Progenitor cell of endocrine pancreas (in vitro differentiated cells): ENCODE results near the gene BMP3. TPM values are rescaled to one million over a fixed set of nuclear protein-coding genes. Genes with fewer than 3 reads are reported as not detected.

Experiments
- DNase-seq: peaks from one replicate; pipeline ENCODE4 v3.0.0; 2021; ENCODE audit warnings: low spot score; ENCODE audit not compliant: unreplicated experiment
- H3K27ac Mint-ChIP-seq: 2 replicates; pipeline ENCODE4 v1.8.0; 2021; ENCODE audit warnings: mild to moderate bottlenecking, moderate library complexity, mixed read lengths
- H3K27me3 Mint-ChIP-seq: 2 replicates; pipeline ENCODE4 v1.8.0; 2021; ENCODE audit warnings: mixed read lengths
- H3K36me3 Mint-ChIP-seq: 2 replicates; pipeline ENCODE4 v1.8.0; 2022; ENCODE audit warnings: mixed read lengths; ENCODE audit not compliant: insufficient read depth
- H3K4me1 Mint-ChIP-seq: 2 replicates; pipeline ENCODE4 v1.8.0; 2021; ENCODE audit warnings: low read depth, mixed read lengths
- H3K4me3 Mint-ChIP-seq: 2 replicates; pipeline ENCODE4 v1.8.0; 2021; ENCODE audit warnings: low read depth, mild to moderate bottlenecking, moderate library complexity, mixed read lengths
- H3K9me3 Mint-ChIP-seq: 2 replicates; pipeline ENCODE4 v1.8.0; 2021; ENCODE audit warnings: low read depth, mixed read lengths
- total RNA-seq: library from RNA; stranded (reverse); gene quantifications from 2 replicates; pipeline ENCODE4 v1.2.1, GENCODE V29; 2021
- TF ChIP-seq, protein P1 (sequence below): fragments of 200-600 bp; sonication (generic); IDR thresholded peaks from one replicate; pipeline ENCODE4 v1.5.0; 2021; ENCODE audit warnings: antibody characterized with exemption, mild to moderate bottlenecking; ENCODE audit not compliant: unreplicated experiment

The BMP3 gene
- total RNA-seq, 1 donor from 2014 or later, result 10.9 TPM

DNA sequence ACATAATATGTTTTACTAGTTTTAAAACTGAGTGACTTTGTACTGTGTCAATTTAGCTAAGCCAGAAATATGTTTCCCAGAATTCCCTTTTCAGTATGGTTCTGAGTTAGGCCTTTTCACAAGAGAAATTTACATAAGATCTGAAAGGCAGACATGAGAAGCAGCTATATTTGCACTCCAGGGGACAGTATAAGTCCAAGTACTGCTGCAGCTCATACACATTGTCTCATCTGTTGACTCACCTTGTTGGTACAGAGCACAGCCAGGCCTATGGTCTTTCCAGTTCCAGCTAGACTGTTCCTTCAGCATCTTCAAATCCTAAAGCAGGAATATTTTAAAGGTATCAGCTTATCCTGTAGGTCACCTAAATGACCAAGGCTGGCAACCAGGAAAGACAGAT, 53.5 kb downstream of the BMP3 start:
- TF ChIP-seq, protein P1, sequence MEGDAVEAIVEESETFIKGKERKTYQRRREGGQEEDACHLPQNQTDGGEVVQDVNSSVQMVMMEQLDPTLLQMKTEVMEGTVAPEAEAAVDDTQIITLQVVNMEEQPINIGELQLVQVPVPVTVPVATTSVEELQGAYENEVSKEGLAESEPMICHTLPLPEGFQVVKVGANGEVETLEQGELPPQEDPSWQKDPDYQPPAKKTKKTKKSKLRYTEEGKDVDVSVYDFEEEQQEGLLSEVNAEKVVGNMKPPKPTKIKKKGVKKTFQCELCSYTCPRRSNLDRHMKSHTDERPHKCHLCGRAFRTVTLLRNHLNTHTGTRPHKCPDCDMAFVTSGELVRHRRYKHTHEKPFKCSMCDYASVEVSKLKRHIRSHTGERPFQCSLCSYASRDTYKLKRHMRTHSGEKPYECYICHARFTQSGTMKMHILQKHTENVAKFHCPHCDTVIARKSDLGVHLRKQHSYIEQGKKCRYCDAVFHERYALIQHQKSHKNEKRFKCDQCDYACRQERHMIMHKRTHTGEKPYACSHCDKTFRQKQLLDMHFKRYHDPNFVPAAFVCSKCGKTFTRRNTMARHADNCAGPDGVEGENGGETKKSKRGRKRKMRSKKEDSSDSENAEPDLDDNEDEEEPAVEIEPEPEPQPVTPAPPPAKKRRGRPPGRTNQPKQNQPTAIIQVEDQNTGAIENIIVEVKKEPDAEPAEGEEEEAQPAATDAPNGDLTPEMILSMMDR, result no peak
- H3K36me3 Mint-ChIP-seq, result peaks cover 6% of the 10 kb centered on the region
- DNase-seq, result no peak
- H3K27me3 Mint-ChIP-seq, result no peaks in the 10 kb centered on the region
- H3K27ac Mint-ChIP-seq, result no peak overlapping the region
- H3K9me3 Mint-ChIP-seq, result peaks cover 20% of the 10 kb centered on the region
- H3K4me1 Mint-ChIP-seq, result no peaks in the 10 kb centered on the region
- H3K4me3 Mint-ChIP-seq, result no peak overlapping the region

DNA sequence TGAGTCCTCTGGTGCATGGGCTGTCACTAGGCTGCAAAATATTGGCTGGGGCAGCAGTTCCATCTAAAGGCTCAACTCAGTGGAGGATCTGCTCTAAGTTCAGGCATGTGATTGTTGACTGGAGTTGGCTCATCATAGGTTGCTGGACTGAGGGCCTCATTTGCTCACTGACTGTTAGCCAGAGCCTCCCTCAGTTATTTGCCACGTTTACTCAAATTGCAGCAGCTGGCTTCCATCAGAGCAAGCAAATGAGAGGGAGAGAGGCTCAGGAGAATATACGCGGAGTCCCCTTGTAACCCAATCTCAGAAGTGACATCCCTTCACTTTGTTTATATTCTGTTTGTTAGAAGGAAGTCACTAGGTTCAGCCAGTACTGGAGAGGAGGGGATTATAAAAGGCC, 54.1 kb downstream of the BMP3 start:
- H3K9me3 Mint-ChIP-seq, result peaks cover 20% of the 10 kb centered on the region
- H3K4me3 Mint-ChIP-seq, result no peak overlapping the region
- no peaks in the 10 kb centered on the region for H3K27me3 Mint-ChIP-seq
- no peak overlapping the region for H3K27ac Mint-ChIP-seq
- H3K4me1 Mint-ChIP-seq, result no peaks in the 10 kb centered on the region
- TF ChIP-seq, protein P1, result no peak
- peaks cover 6% of the 10 kb centered on the region for H3K36me3 Mint-ChIP-seq
- DNase-seq, result no peak

DNA sequence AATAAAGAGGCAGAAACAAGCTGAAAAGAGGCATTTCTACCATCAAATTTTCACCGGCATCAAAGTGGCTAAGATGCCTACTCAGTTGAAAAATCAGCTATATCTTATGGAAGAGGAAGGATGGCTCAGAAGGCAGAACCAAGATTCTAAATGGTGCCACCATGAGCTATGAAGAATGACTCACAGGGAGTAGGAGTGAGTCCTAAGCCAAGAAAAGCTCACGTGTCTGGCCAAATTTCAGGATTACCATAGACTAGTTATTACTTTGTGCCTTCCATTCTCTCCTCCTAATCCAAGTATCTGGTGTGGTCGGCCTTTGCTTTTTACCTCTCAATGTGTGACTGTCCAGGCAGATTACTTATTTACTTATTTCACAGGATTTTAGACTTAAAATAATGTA, 54.8 kb downstream of the BMP3 start:
- H3K36me3 Mint-ChIP-seq, result peaks cover 6% of the 10 kb centered on the region
- no peak for DNase-seq
- TF ChIP-seq, protein P1, result no peak
- no peaks in the 10 kb centered on the region for H3K4me1 Mint-ChIP-seq
- H3K27ac Mint-ChIP-seq, result no peak overlapping the region
- H3K9me3 Mint-ChIP-seq, result peaks cover 14% of the 10 kb centered on the region
- no peak overlapping the region for H3K4me3 Mint-ChIP-seq
- no peaks in the 10 kb centered on the region for H3K27me3 Mint-ChIP-seq

- H3K27me3 Mint-ChIP-seq, result no peaks in the 10 kb centered on the region
- peaks cover 2% of the 10 kb centered on the region for H3K36me3 Mint-ChIP-seq
- no peak for DNase-seq
- no peak overlapping the region for H3K27ac Mint-ChIP-seq
- no peak overlapping the region for H3K4me3 Mint-ChIP-seq
- peaks cover 9% of the 10 kb centered on the region for H3K9me3 Mint-ChIP-seq
- no peaks in the 10 kb centered on the region for H3K4me1 Mint-ChIP-seq
- TF ChIP-seq, protein P1, result no peak
Observed at GRCh38 chr4:81085979-81086378, 55.5 kb downstream of the BMP3 start.

- Mint-ChIP-seq H3K27ac (no peak overlapping the region), H3K9me3 (no peaks in the 10 kb centered on the region), H3K4me3 (no peak overlapping the region), H3K4me1 (no peaks in the 10 kb centered on the region), H3K36me3 (no peaks in the 10 kb centered on the region), H3K27me3 (no peaks in the 10 kb centered on the region)
- TF ChIP-seq, protein P1, result no peak
- no peak for DNase-seq
Observed at GRCh38 chr4:81093720-81094401, 63.4 kb downstream of the BMP3 start.
